IMR-90 (cell line): ENCODE measurements around the gene CHMP5. TPM values are rescaled to one million over a fixed set of nuclear protein-coding genes. Genes with fewer than 3 reads are reported as not detected.

Experiments used
- ATAC-seq: fragments of 200-7000 bp; cut with Tn5 transposase; 2 replicates; pipeline ENCODE4 v1.9.1; 2020; ENCODE audit warnings: low read depth, mild to moderate bottlenecking, moderate library complexity
- BruUV-seq: library from RNA; stranded (reverse); fragments of 400-500 nt; replicated peaks from 2 replicates; lab custom pipeline; 2021; lab: Mats Ljungman, UMichigan
- CTCF ChIA-PET: fragments of 300-600 bp; formaldehyde crosslinking; extraction: SDS; loops from one replicate; lab custom pipeline; 2021; ENCODE audit warnings: antibody characterized with exemption; lab: Yijun Ruan, JAX
- POLR2A ChIA-PET: fragments of 300-600 bp; sonication (Branson Sonifier 250); formaldehyde crosslinking; loops from one replicate; lab custom pipeline; 2022; ENCODE audit warnings: antibody characterized with exemption; ENCODE audit not compliant: unreplicated experiment; lab: Charles Lee
- DNase-seq: peaks from one replicate; pipeline ENCODE4 v3.0.0; 2013
- H2AFZ ChIP-seq: replicated peaks from 2 replicates; pipeline ENCODE3; 2013; ENCODE audit warnings: low read length, mild to moderate bottlenecking; ENCODE audit not compliant: poor library complexity
- H2AK5ac ChIP-seq: 2 replicates; pipeline ENCODE4 v1.6.1; 2013; ENCODE audit warnings: low read depth, low read length, inconsistent platforms
- H2AK9ac ChIP-seq: replicated peaks from 2 replicates; pipeline ENCODE3; 2013; ENCODE audit warnings: mild to moderate bottlenecking, low read depth, low read length, moderate library complexity; ENCODE audit not compliant: poor library complexity
- H2BK120ac ChIP-seq: 2 replicates; pipeline ENCODE4 v1.6.1; 2013; ENCODE audit warnings: low read depth, low read length, inconsistent platforms
- H2BK15ac ChIP-seq: 3 replicates; pipeline ENCODE4 v1.6.1; 2013; ENCODE audit warnings: low read depth, low read length, inconsistent platforms
- H2BK20ac ChIP-seq: 2 replicates; pipeline ENCODE4 v1.6.1; 2013; ENCODE audit warnings: low read depth, mild to moderate bottlenecking, inconsistent platforms, low read length, moderate library complexity
- H2BK5ac ChIP-seq: 2 replicates; pipeline ENCODE4 v1.6.1; 2013; ENCODE audit warnings: mild to moderate bottlenecking, low read depth, low read length, inconsistent platforms; ENCODE audit not compliant: poor library complexity, severe bottlenecking
- H3K14ac ChIP-seq: replicated peaks from 2 replicates; pipeline ENCODE4 v1.6.1; 2013; ENCODE audit warnings: low read depth, low read length, inconsistent platforms
- H3K18ac ChIP-seq: 2 replicates; pipeline ENCODE4 v1.6.1; 2013; ENCODE audit warnings: low read depth, low read length, control low read depth
- H3K23ac ChIP-seq: 2 replicates; pipeline ENCODE4 v1.6.1; 2013; ENCODE audit warnings: low read depth, low read length, inconsistent platforms
- H3K27ac ChIP-seq: 2 replicates; pipeline ENCODE4 v1.5.1; 2013; ENCODE audit warnings: mild to moderate bottlenecking, control low read depth, low read length; ENCODE audit not compliant: insufficient read depth
- H3K27me3 ChIP-seq: 2 replicates; pipeline ENCODE4 v1.6.1; 2013; ENCODE audit warnings: low read length; ENCODE audit not compliant: control insufficient read depth, insufficient read depth
- H3K36me3 ChIP-seq: 2 replicates; pipeline ENCODE4 v1.6.1; 2013; ENCODE audit warnings: low read length, mixed read lengths; ENCODE audit not compliant: control insufficient read depth, insufficient read depth
- H3K4ac ChIP-seq: 2 replicates; pipeline ENCODE4 v1.6.1; 2013; ENCODE audit warnings: low read depth, low read length, inconsistent platforms
- H3K4me1 ChIP-seq: 2 replicates; pipeline ENCODE4 v1.6.1; 2013; ENCODE audit warnings: low read length, mixed read lengths; ENCODE audit not compliant: control insufficient read depth, insufficient read depth
- H3K4me2 ChIP-seq: 2 replicates; pipeline ENCODE4 v1.6.1; 2013; ENCODE audit warnings: low read depth, mild to moderate bottlenecking, control low read depth, low read length, moderate library complexity
- H3K4me3 ChIP-seq: 2 replicates; pipeline ENCODE4 v1.5.1; 2013; ENCODE audit warnings: low read depth, mild to moderate bottlenecking, control low read depth, low read length, moderate library complexity; ENCODE audit not compliant: insufficient read depth
- H3K56ac ChIP-seq: 2 replicates; pipeline ENCODE4 v1.6.1; 2013; ENCODE audit warnings: low read length, inconsistent platforms; ENCODE audit not compliant: insufficient read depth; ENCODE audit errors: extremely low read depth
- H3K79me1 ChIP-seq, 2 experiments: 2 replicates each; pipeline ENCODE4 v1.6.1; 2013; ENCODE audit warnings: low read length in 2 of 2, inconsistent platforms in 1 of 2, low read depth in 1 of 2
- H3K9ac ChIP-seq: 2 replicates; pipeline ENCODE4 v1.6.1; 2013; ENCODE audit warnings: low read depth, low read length, control low read depth
- H3K9me1 ChIP-seq: 2 replicates; pipeline ENCODE4 v1.6.1; 2013; ENCODE audit warnings: low read length, inconsistent platforms; ENCODE audit not compliant: insufficient read depth
- H3K9me3 ChIP-seq: 2 replicates; pipeline ENCODE4 v1.6.1; 2013; ENCODE audit warnings: low read length; ENCODE audit not compliant: control insufficient read depth, insufficient read depth
- H4K20me1 ChIP-seq: 2 replicates; pipeline ENCODE4 v1.6.1; 2013; ENCODE audit warnings: low read length, inconsistent platforms; ENCODE audit not compliant: insufficient read depth
- H4K5ac ChIP-seq: 2 replicates; pipeline ENCODE4 v1.6.1; 2013; ENCODE audit warnings: mild to moderate bottlenecking, low read depth, low read length, control low read depth
- H4K8ac ChIP-seq, 2 experiments: 2 replicates each; pipeline ENCODE4 v1.6.1; 2013; ENCODE audit warnings: low read depth in 2 of 2, low read length in 2 of 2, control low read depth in 1 of 2, inconsistent platforms in 1 of 2
- H4K91ac ChIP-seq: 2 replicates; pipeline ENCODE4 v1.6.1; 2013; ENCODE audit warnings: low read depth, low read length, inconsistent platforms; ENCODE audit not compliant: insufficient read depth
- BHLHE40 ChIP-seq: fragments of 150-350 bp; IDR thresholded peaks from 2 replicates; pipeline ENCODE4 v1.6.1; 2016; ENCODE audit warnings: mild to moderate bottlenecking, low read depth, low read length
- CEBPB ChIP-seq: IDR thresholded peaks from 2 replicates; pipeline ENCODE4 v1.6.1; 2012; ENCODE audit warnings: low read depth, low read length, improper control_type of control experiment
- CHD1 ChIP-seq: IDR thresholded peaks from 2 replicates; pipeline ENCODE4 v1.6.1; 2012; ENCODE audit warnings: low read depth, low read length, improper control_type of control experiment
- CTCF ChIP-seq: conservative IDR thresholded peaks from 2 replicates; pipeline ENCODE4 v1.5.1; 2012; ENCODE audit warnings: mild to moderate bottlenecking, low read depth, low read length, improper control_type of control experiment
- ELK1 ChIP-seq: fragments of 150-350 bp; IDR thresholded peaks from 2 replicates; pipeline ENCODE4 v1.6.1; 2016; ENCODE audit warnings: low read depth, mild to moderate bottlenecking, low read length, moderate library complexity, borderline replicate concordance
- FOS ChIP-seq: fragments of 150-350 bp; IDR thresholded peaks from 2 replicates; pipeline ENCODE4 v1.6.1; 2016; ENCODE audit warnings: low read depth, low read length
- MAFK ChIP-seq: IDR thresholded peaks from 2 replicates; pipeline ENCODE4 v1.6.1; 2012; ENCODE audit warnings: low read depth, low read length, improper control_type of control experiment
- MAZ ChIP-seq: IDR thresholded peaks from 2 replicates; pipeline ENCODE4 v1.6.1; 2012; ENCODE audit warnings: low read depth, mild to moderate bottlenecking, low read length, improper control_type of control experiment, moderate library complexity, borderline replicate concordance
- MXI1 ChIP-seq: IDR thresholded peaks from 2 replicates; pipeline ENCODE4 v1.6.1; 2012; ENCODE audit warnings: low read depth, mild to moderate bottlenecking, low read length, moderate library complexity, borderline replicate concordance
- NFE2L2 ChIP-seq: fragments of 150-350 bp; IDR thresholded peaks from 2 replicates; pipeline ENCODE4 v1.6.1; 2016; ENCODE audit warnings: low read depth, mild to moderate bottlenecking, low read length
- POLR2A ChIP-seq: IDR thresholded peaks from 2 replicates; pipeline ENCODE4 v1.6.1; 2012; ENCODE audit warnings: mild to moderate bottlenecking, low read depth, low read length
- RAD21 ChIP-seq: IDR thresholded peaks from 2 replicates; pipeline ENCODE4 v1.6.1; 2012; ENCODE audit warnings: low read length, improper control_type of control experiment
- RCOR1 ChIP-seq: IDR thresholded peaks from 2 replicates; pipeline ENCODE4 v1.6.1; 2012; ENCODE audit warnings: mild to moderate bottlenecking, low read length, improper control_type of control experiment; ENCODE audit not compliant: insufficient replicate concordance
- RFX5 ChIP-seq: IDR thresholded peaks from 2 replicates; pipeline ENCODE4 v1.8.0; 2012; ENCODE audit warnings: low read depth, mild to moderate bottlenecking, low read length, moderate library complexity
- SMC3 ChIP-seq: fragments of 150-350 bp; IDR thresholded peaks from 2 replicates; pipeline ENCODE4 v1.6.1; 2016; ENCODE audit warnings: low read depth, mild to moderate bottlenecking, antibody characterized with exemption, low read length, moderate library complexity
- USF2 ChIP-seq: fragments of 150-350 bp; IDR thresholded peaks from 2 replicates; pipeline ENCODE4 v1.6.1; 2017; ENCODE audit warnings: mild to moderate bottlenecking, antibody characterized with exemption, low read length, low read depth
- WGBS, 2 experiments: methylation state at CpG; one replicate each; pipeline versions ENCODE4 v1.1.5 to v1.1.7; 2013; ENCODE audit warnings: missing lambda C conversion rate in 2 of 2; ENCODE audit not compliant: insufficient read length in 1 of 2; ENCODE audit errors: extremely low coverage in 2 of 2; 5-methylcytosine and 5-hydroxymethylcytosine counted together
- dilution Hi-C: fragments of 300-500 bp; cut with HindIII; formaldehyde crosslinking; loops from one replicate; pipeline ENCODE4 v1.14.3; 2018; ENCODE audit warnings: low sequenced_read_pairs; ENCODE audit not compliant: unreplicated experiment
- in situ Hi-C: fragments of 300-500 bp; cut with MboI; formaldehyde crosslinking; loops from 3 replicates; pipeline ENCODE4 v1.14.3; 2019; ENCODE audit warnings: low sequenced_read_pairs, inconsistent platforms, mixed read lengths
- intact Hi-C: fragments of 100-400 bp; cut with micrococcal nuclease; formaldehyde crosslinking; loops from 2 replicates; pipeline ENCODE4 v1.10.0; 2022
- polyA plus RNA-seq, 3 experiments: library from polyadenylated mRNA; depleted of rRNA; stranded (reverse); fragments of >200 nt; gene quantifications; 2 replicates each; pipeline ENCODE4 v1.2.3, GENCODE V29; 2012; ENCODE audit warnings: low replicate concordance in 1 of 3
- total RNA-seq: library from RNA; depleted of rRNA; stranded (reverse); fragments of >200 nt; gene quantifications from 2 replicates; pipeline ENCODE4 v1.2.3, GENCODE V29; 2012

Gene CHMP5
- total and polyA plus RNA-seq, 2 of the 4 experiments (the other 2 are of a cell fraction): 70.6 to 80.8 TPM

GRCh38 chr9:33300546-33300945, 35.7 kb downstream of the CHMP5 start:
- H4K5ac ChIP-seq: no peak overlapping the region
- intact Hi-C loops (no loop called here), dilution Hi-C loops (no loop called here), in situ Hi-C loops (no loop called here)
- peaks cover 5% of the 10 kb centered on the region; the same call in 1 of the 2 replicates for H3K4me1 ChIP-seq
- no peak overlapping the region for H3K56ac ChIP-seq
- no peak overlapping the region for H3K4ac ChIP-seq
- H2BK5ac ChIP-seq: no peak overlapping the region
- TF ChIP-seq BHLHE40 (no peak), ELK1 (no peak), CTCF (no peak), CHD1 (no peak), MXI1 (no peak), RCOR1 (no peak), MAFK (no peak), SMC3 (no peak), NFE2L2 (no peak), FOS (no peak), MAZ (no peak), POLR2A (no peak), CEBPB (no peak), USF2 (no peak), RAD21 (no peak), RFX5 (no peak)
- H3K27me3 ChIP-seq: no peaks in the 10 kb centered on the region
- 0 out of 2 replicates have a peak, but pooled peaks cover 4% of the 10 kb centered on the region for H4K20me1 ChIP-seq
- no peak overlapping the region for H2BK15ac ChIP-seq
- H3K23ac ChIP-seq: no peak overlapping the region; the same call in 1 of the 2 replicates
- H3K9me1 ChIP-seq: peaks cover 10% of the 10 kb centered on the region
- H2AK9ac ChIP-seq: no peak overlapping the region
- no peak overlapping the region for H2BK20ac ChIP-seq
- peaks cover 41 to 69% of the 10 kb centered on the region in 2 experiments for H3K79me1 ChIP-seq
- no peak overlapping the region for H3K4me2 ChIP-seq
- no TSS peak for BruUV-seq
- H3K9ac ChIP-seq: no peak overlapping the region
- no peak overlapping the region for H2AK5ac ChIP-seq
- H3K14ac ChIP-seq: no peak overlapping the region
- no CpG with 5 or more reads among the region's 2 CpGs for WGBS, 2 experiments
- DNase-seq (no peak), ATAC-seq (no peak)
- H4K91ac ChIP-seq: no peak overlapping the region
- POLR2A ChIA-PET: no interaction called here
- H4K8ac ChIP-seq: no peak overlapping the region
- CTCF ChIA-PET: no interaction called here
- no peak overlapping the region for H3K4me3 ChIP-seq
- H3K18ac ChIP-seq: no peak overlapping the region
- no peak overlapping the region for H2AFZ ChIP-seq
- H3K27ac ChIP-seq: no peak overlapping the region
- peaks cover 60% of the 10 kb centered on the region for H3K36me3 ChIP-seq
- no peak overlapping the region for H2BK120ac ChIP-seq
- H3K9me3 ChIP-seq: no peaks in the 10 kb centered on the region
